Activated CD4-positive, alpha-beta T cell treated with anti-CD3 and anti-CD28 coated beads for 36 hours (primary cell): ENCODE data around the gene KIF5B. TPM values are rescaled to one million over a fixed set of nuclear protein-coding genes. Genes with fewer than 3 reads are reported as not detected.
"Not testable (repeated sequence)": the region's sequence is repeated elsewhere in the genome, so short reads cannot be mapped to it uniquely, and the experiment has no call there.

Experiments used
- ATAC-seq: fragments of 200-7000 bp; cut with Tn5 transposase; one replicate; pipeline ENCODE4 v1.10.0; 2021; ENCODE audit warnings: mild to moderate bottlenecking, moderate library complexity
- CTCF ChIA-PET: fragments of 350-600 bp; sonication (Branson Sonifier 250); formaldehyde crosslinking; loops from one replicate; lab custom pipeline; 2021; ENCODE audit warnings: antibody characterized with exemption; lab: Charles Lee
- POLR2A ChIA-PET: fragments of 350-600 bp; sonication (Branson Sonifier 250); formaldehyde crosslinking; loops from one replicate; lab custom pipeline; 2021; ENCODE audit warnings: antibody characterized with exemption, inconsistent platforms; lab: Charles Lee
- DNase-seq: peaks from one replicate; pipeline ENCODE4 v3.0.0-alpha.2; 2020
- H3K27ac Mint-ChIP-seq: one replicate; pipeline ENCODE4 v1.8.0; 2021; ENCODE audit warnings: mixed read lengths
- H3K27me3 Mint-ChIP-seq: one replicate; pipeline ENCODE4 v1.8.0; 2021; ENCODE audit warnings: mixed read lengths
- H3K36me3 Mint-ChIP-seq: one replicate; pipeline ENCODE4 v1.8.0; 2021; ENCODE audit warnings: low read depth, mixed read lengths
- H3K4me1 Mint-ChIP-seq: one replicate; pipeline ENCODE4 v1.8.0; 2021; ENCODE audit warnings: mixed read lengths
- H3K4me3 Mint-ChIP-seq: one replicate; pipeline ENCODE4 v1.8.0; 2021; ENCODE audit warnings: mild to moderate bottlenecking, moderate library complexity, mixed read lengths
- H3K9me3 Mint-ChIP-seq: one replicate; pipeline ENCODE4 v1.8.0; 2021; ENCODE audit warnings: low read depth, mixed read lengths
- intact Hi-C, 2 experiments: fragments of 100-400 bp; cut with DNase I in 1 of 2; cut with micrococcal nuclease in 1 of 2; formaldehyde crosslinking; loops; one replicate each; pipeline versions ENCODE4 v1.14.2 to v1.15.1; 2022 to 2024; cut with DNase I, micrococcal nuclease
- total RNA-seq, 2 experiments: library from RNA; stranded (reverse); gene quantifications; one replicate each; pipeline ENCODE4 v1.2.3, GENCODE V29; 2021

KIF5B gene
- total RNA-seq: 10 to 100 TPM; 57.4 to 59.9 TPM

GRCh38 chr10:32056136-32057035, at the start of gene KIF5B:
Gene KIF5B, minus strand, starts transcription at chr10:32056425. Its CDS starts 452 bp downstream, at chr10:32055973.
- CTCF ChIA-PET: interaction anchor here (0.6 to 1.1 kb wide), 3 partner anchors 19 to 195 kb away, joined by 3 to 5 read pairs (median 4); no protein-coding TSS in a partner anchor

DNA sequence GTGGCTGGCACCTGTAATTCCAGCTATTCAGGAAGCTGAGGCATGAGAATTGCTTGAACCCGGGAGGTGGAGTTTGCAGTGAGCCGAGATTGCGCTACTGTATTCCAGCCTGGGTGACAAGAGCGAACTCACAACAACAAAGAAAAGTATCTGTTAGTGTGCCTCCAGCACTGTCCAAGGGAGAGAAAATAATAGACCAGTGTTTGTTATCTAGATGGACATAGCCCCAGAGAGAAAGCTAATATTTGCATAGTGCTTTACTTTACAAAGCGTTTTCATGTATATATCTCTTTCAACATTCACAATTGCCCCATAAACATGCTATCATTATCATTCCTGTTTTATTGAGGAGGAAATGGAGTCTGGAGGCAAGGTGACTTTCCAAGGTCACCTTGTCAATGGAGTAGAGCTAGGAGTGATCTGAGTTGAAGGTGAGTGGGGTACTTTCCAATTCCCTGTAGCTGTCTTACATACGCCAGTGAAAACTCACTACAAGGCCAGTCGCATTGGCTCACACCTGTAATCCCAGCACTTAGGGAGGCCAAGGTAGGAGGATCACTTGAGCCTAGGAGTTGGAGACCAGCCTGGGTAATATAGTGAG, 49.7 kb upstream of the KIF5B start:
- intact Hi-C loops: no loop called here
- no peaks in the 10 kb centered on the region for H3K36me3 Mint-ChIP-seq

More at GRCh38 chr10:32056136-32057035, at the start of gene KIF5B:
- H3K27me3 Mint-ChIP-seq: no peaks in the 10 kb centered on the region
- intact Hi-C loops: loop anchor here (1.0 to 10.0 kb wide), 13 partner anchors 92 to 1624 kb away; partner anchors contain the start of genes ARHGAP12 (in 2 of the 2), CCDC7 (in 2 of the 2), EPC1 (in 1 of the 2) and ITGB1 (in 1 of the 2)
- H3K27ac Mint-ChIP-seq: peak within 1 kb of the TSS; percentile 96
- peak; percentile 92 for DNase-seq
- peak within 1 kb of the TSS; percentile 97 for H3K4me3 Mint-ChIP-seq
- peaks cover 33% of the 10 kb centered on the region for H3K4me1 Mint-ChIP-seq
- no peaks in the 10 kb centered on the region for H3K9me3 Mint-ChIP-seq
- POLR2A ChIA-PET: no interaction called here
- peaks cover 16% of the 10 kb centered on the region for H3K36me3 Mint-ChIP-seq
- ATAC-seq: peak; percentile 92

DNA sequence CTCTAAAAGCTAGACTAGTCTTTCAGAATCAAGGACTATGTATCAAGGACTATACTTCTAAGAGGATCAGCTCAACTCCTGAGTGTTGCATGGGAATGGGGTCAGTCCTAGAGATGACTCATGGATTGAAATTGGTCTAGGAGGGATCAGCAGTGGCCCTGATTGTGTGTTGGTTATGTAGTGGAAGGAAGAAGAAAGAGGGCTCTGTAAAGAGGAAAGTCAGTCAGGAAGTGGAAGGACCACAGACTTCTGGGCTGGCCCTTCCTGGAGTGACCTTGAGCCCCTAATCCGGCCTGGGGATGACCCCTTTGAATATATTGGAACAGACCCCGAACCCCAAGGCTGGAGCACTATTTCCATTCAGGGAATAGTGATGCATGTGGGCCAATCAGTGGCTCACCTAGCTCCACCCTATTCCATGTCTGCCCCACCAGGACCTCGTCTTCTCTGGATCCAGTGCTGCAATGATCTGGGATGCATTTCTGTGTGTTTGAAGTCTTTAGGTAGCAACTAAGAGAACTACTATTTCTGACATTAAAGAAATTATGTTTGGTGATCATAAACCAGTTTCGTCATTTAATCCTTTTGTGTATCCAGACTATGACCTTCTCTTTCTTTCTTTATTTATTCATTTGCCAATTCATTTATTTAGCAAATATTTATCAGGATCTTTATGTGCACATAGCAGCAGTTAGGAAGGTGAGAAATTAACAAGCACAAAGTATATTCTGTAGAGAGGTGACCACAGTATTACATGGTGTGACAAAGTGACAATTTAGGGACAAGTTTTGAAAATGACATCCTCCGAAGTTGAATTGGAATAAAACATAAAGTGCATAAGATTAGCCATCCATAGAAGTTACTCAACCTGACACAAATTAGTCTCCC, 48.6 kb upstream of the KIF5B start:
- ATAC-seq: no peak
- intact Hi-C loops: no loop called here
- H3K9me3 Mint-ChIP-seq: no peaks in the 10 kb centered on the region
- H3K4me1 Mint-ChIP-seq: no peaks in the 10 kb centered on the region
- H3K36me3 Mint-ChIP-seq: no peaks in the 10 kb centered on the region
- ChIA-PET CTCF (no interaction called here), POLR2A (no interaction called here)
- no peak overlapping the region for H3K27ac Mint-ChIP-seq
- no peak overlapping the region for H3K4me3 Mint-ChIP-seq
- no peak for DNase-seq
- no peaks in the 10 kb centered on the region for H3K27me3 Mint-ChIP-seq

More for the DNA sequence above, 49.7 kb upstream of the KIF5B start:
- POLR2A ChIA-PET: no interaction called here
- Mint-ChIP-seq H3K4me1 (no peaks in the 10 kb centered on the region), H3K27me3 (no peaks in the 10 kb centered on the region), H3K4me3 (no peak overlapping the region), H3K9me3 (no peaks in the 10 kb centered on the region), H3K27ac (no peak overlapping the region)
- no peak for ATAC-seq
- CTCF ChIA-PET: no interaction called here
- no peak for DNase-seq

DNA sequence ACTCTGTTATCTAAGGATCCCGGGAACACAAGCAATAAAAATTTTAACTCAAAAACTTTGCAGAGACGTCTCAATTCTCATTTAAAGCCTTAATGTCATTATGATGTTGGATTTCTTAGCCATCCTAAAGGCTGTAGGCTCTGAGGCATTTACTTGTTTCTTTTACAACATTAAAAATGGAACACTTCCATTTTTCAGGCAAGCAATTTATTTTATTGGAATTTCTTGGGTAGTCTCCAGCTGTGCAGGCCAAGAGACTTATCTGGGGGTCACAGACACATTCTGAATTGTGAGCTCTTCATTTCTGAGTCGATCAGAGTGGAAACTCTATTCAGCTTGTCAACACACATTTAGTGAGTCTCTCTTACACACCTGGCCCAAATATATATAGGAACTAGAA, 48.0 kb upstream of the KIF5B start:
- no peak overlapping the region for H3K4me3 Mint-ChIP-seq
- H3K36me3 Mint-ChIP-seq: no peaks in the 10 kb centered on the region
- no peaks in the 10 kb centered on the region for H3K4me1 Mint-ChIP-seq
- CTCF ChIA-PET: interaction anchor here (0.5 kb wide), 1 partner anchor 210 kb away, joined by 3 read pairs; no protein-coding TSS in a partner anchor
- H3K27me3 Mint-ChIP-seq: no peaks in the 10 kb centered on the region
- POLR2A ChIA-PET: no interaction called here
- DNase-seq (no peak), ATAC-seq (no peak)
- intact Hi-C loops: no loop called here
- H3K27ac Mint-ChIP-seq: no peak overlapping the region
- H3K9me3 Mint-ChIP-seq: peaks cover 3% of the 10 kb centered on the region

DNA sequence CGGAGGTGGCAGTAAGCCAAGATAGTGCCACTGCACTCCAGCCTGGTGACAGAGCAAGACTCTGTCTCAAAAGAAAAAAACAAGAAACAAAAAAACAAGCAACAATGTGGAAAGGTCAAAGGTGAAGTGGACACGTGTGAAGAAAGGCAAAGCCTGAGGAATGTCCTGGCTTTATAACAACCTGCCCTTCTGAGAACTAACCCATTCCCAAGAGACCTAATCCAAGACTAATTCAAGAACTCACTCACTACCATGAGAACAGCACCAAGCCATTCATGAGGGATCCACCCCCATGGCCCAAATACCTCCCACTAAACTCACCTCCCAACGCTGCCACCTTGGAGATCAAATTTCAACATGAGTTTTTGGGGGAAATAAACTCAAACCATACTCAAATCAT, 47.5 kb upstream of the KIF5B start:
- CTCF ChIA-PET: interaction anchor here (0.5 kb wide), 1 partner anchor 210 kb away, joined by 3 read pairs; no protein-coding TSS in a partner anchor
- no peak for DNase-seq
- no peak for ATAC-seq
- H3K27me3 Mint-ChIP-seq: no peaks in the 10 kb centered on the region
- no peak overlapping the region for H3K4me3 Mint-ChIP-seq
- H3K27ac Mint-ChIP-seq: no peak overlapping the region
- H3K9me3 Mint-ChIP-seq: peaks cover 6% of the 10 kb centered on the region
- no peaks in the 10 kb centered on the region for H3K36me3 Mint-ChIP-seq
- POLR2A ChIA-PET: no interaction called here
- intact Hi-C loops: no loop called here
- H3K4me1 Mint-ChIP-seq: no peaks in the 10 kb centered on the region

DNA sequence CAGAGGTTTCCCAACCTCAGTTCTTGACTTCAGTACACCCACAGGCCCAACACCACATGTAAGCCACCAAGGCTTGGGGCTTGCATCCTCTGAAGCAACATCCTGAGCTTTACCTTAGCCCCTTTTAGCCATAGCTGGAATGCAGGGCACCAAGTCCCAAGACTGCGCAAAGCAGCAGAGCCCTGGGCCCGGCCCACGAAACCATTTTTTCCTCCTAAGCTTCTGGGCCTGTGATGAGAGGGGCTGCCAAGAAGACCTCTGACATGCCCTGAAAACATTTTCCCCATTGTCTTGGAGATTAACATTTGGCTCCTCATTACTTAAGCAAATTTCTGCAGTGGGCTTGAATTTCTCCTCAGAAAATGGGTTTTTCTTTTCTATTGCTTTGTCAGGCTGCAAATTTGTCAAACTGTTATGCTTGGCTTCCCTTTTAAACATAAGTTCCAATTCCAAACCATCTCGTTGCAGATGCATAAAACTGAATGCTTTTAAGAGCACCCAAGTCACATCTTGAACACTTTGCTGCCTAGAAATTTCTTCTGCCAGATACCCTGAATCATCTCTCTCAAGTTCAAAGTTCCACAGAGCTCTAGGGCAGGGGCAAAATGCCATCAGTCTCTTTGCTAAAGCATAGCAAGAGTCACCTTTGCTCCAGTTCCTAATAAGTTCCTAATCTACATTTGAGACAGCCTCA, 42.5 kb upstream of the KIF5B start:
- ATAC-seq, H3K27ac Mint-ChIP-seq, DNase-seq, H3K4me3 Mint-ChIP-seq, POLR2A ChIA-PET, CTCF ChIA-PET, H3K4me1 Mint-ChIP-seq, H3K36me3 Mint-ChIP-seq, intact Hi-C loops, H3K27me3 Mint-ChIP-seq, H3K9me3 Mint-ChIP-seq: not testable (repeated sequence)

GRCh38 chr10:32095116-32095733, 39.0 kb upstream of the KIF5B start:
- Mint-ChIP-seq H3K9me3 (peaks cover 6% of the 10 kb centered on the region), H3K27ac (no peak overlapping the region), H3K4me1 (no peaks in the 10 kb centered on the region), H3K27me3 (peaks cover 10% of the 10 kb centered on the region), H3K4me3 (no peak overlapping the region), H3K36me3 (no peaks in the 10 kb centered on the region)
- DNase-seq (no peak), ATAC-seq (no peak)
- CTCF ChIA-PET: no interaction called here
- POLR2A ChIA-PET: no interaction called here
- intact Hi-C loops: no loop called here

DNA sequence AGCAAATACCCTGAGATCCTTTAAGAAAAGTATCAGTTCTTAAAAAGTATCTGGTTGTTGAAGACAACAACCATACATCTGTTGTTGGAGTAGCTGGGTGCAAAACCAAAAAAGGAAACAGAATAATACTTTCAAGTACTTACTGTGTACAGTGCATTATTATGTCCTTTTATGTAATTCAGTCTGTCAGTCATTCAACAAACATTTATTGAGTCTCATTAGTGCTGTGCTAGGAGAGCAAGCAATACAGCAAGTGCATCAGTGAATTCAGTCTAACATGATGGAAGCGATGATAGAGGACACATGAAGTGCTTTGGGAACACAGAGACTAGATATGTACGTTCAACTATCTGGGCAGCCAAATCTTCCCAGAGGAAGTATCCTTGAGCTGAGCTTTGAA, 37.4 kb upstream of the KIF5B start:
- CTCF ChIA-PET: no interaction called here
- peaks cover 10% of the 10 kb centered on the region for H3K27me3 Mint-ChIP-seq

DNA sequence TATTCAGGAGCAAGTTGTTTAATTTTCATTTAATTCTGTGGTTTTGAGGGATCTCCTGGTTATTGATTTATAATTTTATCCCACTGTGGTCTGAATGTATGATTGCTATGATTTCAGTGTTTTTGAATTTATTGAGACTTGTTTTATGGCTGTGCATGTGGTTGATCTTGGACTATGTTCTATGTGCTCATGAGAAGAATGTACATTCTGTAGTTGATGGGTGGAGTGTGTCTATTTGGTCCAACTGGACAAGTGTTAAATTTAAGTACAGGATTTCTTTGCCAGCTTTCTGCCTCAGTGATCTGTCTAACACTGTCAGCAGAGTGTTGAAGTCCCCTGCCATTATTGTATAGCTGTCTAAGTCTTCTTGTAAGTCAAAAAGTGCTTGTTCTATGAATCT, 34.8 kb upstream of the KIF5B start:
- POLR2A ChIA-PET: no interaction called here
- Mint-ChIP-seq H3K9me3 (no peaks in the 10 kb centered on the region), H3K27me3 (peaks cover 9% of the 10 kb centered on the region), H3K27ac (no peak overlapping the region), H3K4me1 (no peaks in the 10 kb centered on the region), H3K36me3 (no peaks in the 10 kb centered on the region), H3K4me3 (no peak overlapping the region)
- no peak for DNase-seq
- CTCF ChIA-PET: no interaction called here
- no peak for ATAC-seq
- intact Hi-C loops: no loop called here

More for the DNA sequence above, 37.4 kb upstream of the KIF5B start:
- Mint-ChIP-seq H3K27ac (no peak overlapping the region), H3K4me3 (no peak overlapping the region), H3K9me3 (no peaks in the 10 kb centered on the region), H3K36me3 (no peaks in the 10 kb centered on the region), H3K4me1 (no peaks in the 10 kb centered on the region)
- ATAC-seq: no peak
- DNase-seq: no peak
- POLR2A ChIA-PET: no interaction called here
- intact Hi-C loops: no loop called here

- H3K27me3 Mint-ChIP-seq: no peaks in the 10 kb centered on the region
- ChIA-PET POLR2A (no interaction called here), CTCF (no interaction called here)
- no peak overlapping the region for H3K27ac Mint-ChIP-seq
- H3K9me3 Mint-ChIP-seq: no peaks in the 10 kb centered on the region
- intact Hi-C loops: no loop called here
- H3K36me3 Mint-ChIP-seq: no peaks in the 10 kb centered on the region
- ATAC-seq (no peak), DNase-seq (no peak)
- H3K4me3 Mint-ChIP-seq: no peak overlapping the region
- H3K4me1 Mint-ChIP-seq: no peaks in the 10 kb centered on the region
Measured at GRCh38 chr10:32084185-32084851, 28.1 kb upstream of the KIF5B start.
